ENCODE measurements around the gene LIPT2.

DNA sequence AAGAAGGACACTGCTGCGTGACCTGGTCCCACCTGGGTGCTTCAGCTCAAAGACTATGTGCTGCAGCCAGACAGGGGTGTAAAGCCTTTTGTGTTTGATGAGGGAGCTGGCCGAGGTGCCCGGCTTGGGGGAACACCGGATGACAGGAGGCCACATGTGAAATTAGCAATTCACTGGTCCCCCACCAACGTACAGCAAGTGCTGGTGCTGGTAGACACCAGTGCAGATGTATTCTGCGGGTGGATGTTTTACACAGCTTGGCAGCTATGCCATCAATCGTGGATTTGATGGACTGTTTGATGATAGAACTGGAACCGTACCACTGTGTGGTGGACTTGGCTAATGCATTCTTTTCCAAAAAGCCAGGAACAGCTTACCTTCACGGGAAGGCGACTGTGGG lies 47.9 kb upstream of the LIPT2 start:
- no peak for TF ChIP-seq ARNT (IDR thresholded peaks at IDR 0.05)
- TF ChIP-seq FOXA1 (IDR thresholded peaks at IDR 0.05) = no peak
